ENCODE data around the gene CCND2.

The CCND2 gene

GRCh38 chr12:4257442-4257841 lies 16.1 kb upstream of the CCND2 start:
- Histone ChIP-seq H3K36me3 (ENCODE audit: control insufficient read depth in 2 of 2, insufficient read depth in 1 of 2, low read length in 2 of 2) (no peaks in the 10 kb centered on the region), H3K4me3 (ENCODE audit: low read depth, low read length) (no peak overlapping the region), H3K4me1 (ENCODE audit: control insufficient read depth, insufficient read depth, low read length) (no peaks in the 10 kb centered on the region), H3K9me3 (ENCODE audit: control insufficient read depth, insufficient read depth, low read depth, low read length) (no peaks in the 10 kb centered on the region), H3K27ac (ENCODE audit: extremely low read depth, low read depth, low read length) (no peak overlapping the region)
- ChIA-PET CTCF (no interaction called here), POLR2A (no interaction called here)
- TF ChIP-seq ZNF555 (tag by site-specific recombination; conservative IDR thresholded peaks at IDR 0.05) (no peak), ZNF155 (tag by site-specific recombination; IDR thresholded peaks at IDR 0.05) (no peak), ZNF23 (tag by site-specific recombination; IDR thresholded peaks at IDR 0.05; ENCODE audit: borderline replicate concordance) (no peak), ZBTB48 (tag by site-specific recombination; IDR thresholded peaks at IDR 0.05) (no peak), ZXDB (tag by site-specific recombination; IDR thresholded peaks at IDR 0.05) (no peak), ZNF521 (tag by site-specific recombination; IDR thresholded peaks at IDR 0.05) (no peak), ZNF623 (tag by site-specific recombination; IDR thresholded peaks at IDR 0.05) (no peak), ZNF776 (tag by site-specific recombination; IDR thresholded peaks at IDR 0.05; ENCODE audit: borderline replicate concordance) (no peak), MEIS1 (CRISPR knock-in tag; IDR thresholded peaks at IDR 0.05; ENCODE audit: borderline replicate concordance) (no peak), ZNF768 (tag by site-specific recombination; IDR thresholded peaks at IDR 0.05) (no peak), HOXA7 (CRISPR knock-in tag; IDR thresholded peaks at IDR 0.05; ENCODE audit: borderline replicate concordance) (no peak), ZNF777 (tag by site-specific recombination; IDR thresholded peaks at IDR 0.05; ENCODE audit: borderline replicate concordance) (no peak), ZNF747 (tag by site-specific recombination; IDR thresholded peaks at IDR 0.05) (no peak), ZNF391 (tag by site-specific recombination; IDR thresholded peaks at IDR 0.05; ENCODE audit: borderline replicate concordance, low read depth) (no peak), ZFP3 (tag by site-specific recombination; IDR thresholded peaks at IDR 0.05; ENCODE audit: low read depth) (no peak), ZNF837 (tag by site-specific recombination; IDR thresholded peaks at IDR 0.05) (no peak), ZBTB21 (tag by site-specific recombination; IDR thresholded peaks at IDR 0.05) (no peak)
- TF ChIP-seq, protein P1, sequence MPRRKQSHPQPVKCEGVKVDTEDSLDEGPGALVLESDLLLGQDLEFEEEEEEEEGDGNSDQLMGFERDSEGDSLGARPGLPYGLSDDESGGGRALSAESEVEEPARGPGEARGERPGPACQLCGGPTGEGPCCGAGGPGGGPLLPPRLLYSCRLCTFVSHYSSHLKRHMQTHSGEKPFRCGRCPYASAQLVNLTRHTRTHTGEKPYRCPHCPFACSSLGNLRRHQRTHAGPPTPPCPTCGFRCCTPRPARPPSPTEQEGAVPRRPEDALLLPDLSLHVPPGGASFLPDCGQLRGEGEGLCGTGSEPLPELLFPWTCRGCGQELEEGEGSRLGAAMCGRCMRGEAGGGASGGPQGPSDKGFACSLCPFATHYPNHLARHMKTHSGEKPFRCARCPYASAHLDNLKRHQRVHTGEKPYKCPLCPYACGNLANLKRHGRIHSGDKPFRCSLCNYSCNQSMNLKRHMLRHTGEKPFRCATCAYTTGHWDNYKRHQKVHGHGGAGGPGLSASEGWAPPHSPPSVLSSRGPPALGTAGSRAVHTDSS (tag by site-specific recombination; IDR thresholded peaks at IDR 0.05), result no peak

- Histone ChIP-seq H3K4me3 (ENCODE audit: low read depth, low read length) (no peak overlapping the region), H3K36me3 (ENCODE audit: control insufficient read depth in 2 of 2, insufficient read depth in 1 of 2, low read length in 2 of 2) (no peaks in the 10 kb centered on the region), H3K9me3 (ENCODE audit: control insufficient read depth, insufficient read depth, low read depth, low read length) (no peaks in the 10 kb centered on the region), H3K4me1 (ENCODE audit: control insufficient read depth, insufficient read depth, low read length) (no peaks in the 10 kb centered on the region), H3K27ac (ENCODE audit: extremely low read depth, low read depth, low read length) (no peak overlapping the region)
- CTCF ChIA-PET, result no interaction called here
- TF ChIP-seq KLF8 (tag by site-specific recombination; IDR thresholded peaks at IDR 0.05) (no peak), ZNF133 (tag by site-specific recombination; IDR thresholded peaks at IDR 0.05) (peak; percentile 83)
- POLR2A ChIA-PET, result no interaction called here
Measured at GRCh38 chr12:4259099-4259498, 14.5 kb upstream of the CCND2 start.

- H3K27ac ChIP-seq (ENCODE audit: extremely low read depth, low read depth, low read length), result no peak overlapping the region
- POLR2A ChIA-PET, result no interaction called here
- CTCF ChIA-PET, result interaction anchor here (0.8 kb wide), 1 partner anchor 222 kb away, joined by 3 read pairs; no protein-coding TSS in a partner anchor
- no peaks in the 10 kb centered on the region for H3K9me3 ChIP-seq (ENCODE audit: control insufficient read depth, insufficient read depth, low read depth, low read length)
- H3K36me3 ChIP-seq (ENCODE audit: control insufficient read depth in 2 of 2, insufficient read depth in 1 of 2, low read length in 2 of 2), result no peaks in the 10 kb centered on the region
- H3K4me1 ChIP-seq (ENCODE audit: control insufficient read depth, insufficient read depth, low read length), result no peaks in the 10 kb centered on the region
- no peak overlapping the region for H3K4me3 ChIP-seq (ENCODE audit: low read depth, low read length)
- TF ChIP-seq ZNF239 (tag by site-specific recombination; IDR thresholded peaks at IDR 0.05) (no peak), ZNF341 (tag by site-specific recombination; IDR thresholded peaks at IDR 0.05; ENCODE audit: low read depth) (no peak), ZNF561 (tag by site-specific recombination; IDR thresholded peaks at IDR 0.05; ENCODE audit: borderline replicate concordance) (no peak), ZNF366 (tag by site-specific recombination; conservative IDR thresholded peaks at IDR 0.05) (no peak), ZEB2 (tag by site-specific recombination; IDR thresholded peaks at IDR 0.05) (no peak), ZNF221 (tag by site-specific recombination; IDR thresholded peaks at IDR 0.05; ENCODE audit: borderline replicate concordance) (no peak), ZBTB10 (tag by site-specific recombination; IDR thresholded peaks at IDR 0.05) (no peak), ZNF777 (tag by site-specific recombination; IDR thresholded peaks at IDR 0.05; ENCODE audit: borderline replicate concordance) (no peak)
- TF ChIP-seq, protein P2, sequence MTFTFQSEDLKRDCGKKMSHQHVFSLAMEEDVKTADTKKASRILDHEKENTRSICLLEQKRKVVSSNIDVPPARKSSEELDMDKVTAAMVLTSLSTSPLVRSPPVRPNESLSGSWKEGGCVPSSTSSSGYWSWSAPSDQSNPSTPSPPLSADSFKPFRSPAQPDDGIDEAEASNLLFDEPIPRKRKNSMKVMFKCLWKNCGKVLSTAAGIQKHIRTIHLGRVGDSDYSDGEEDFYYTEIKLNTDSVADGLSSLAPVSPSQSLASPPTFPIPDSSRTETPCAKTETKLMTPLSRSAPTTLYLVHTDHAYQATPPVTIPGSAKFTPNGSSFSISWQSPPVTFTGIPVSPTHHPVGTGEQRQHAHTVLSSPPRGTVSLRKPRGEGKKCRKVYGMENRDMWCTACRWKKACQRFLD (tag by site-specific recombination; IDR thresholded peaks at IDR 0.05), result no peak
- TF ChIP-seq, protein P3, sequence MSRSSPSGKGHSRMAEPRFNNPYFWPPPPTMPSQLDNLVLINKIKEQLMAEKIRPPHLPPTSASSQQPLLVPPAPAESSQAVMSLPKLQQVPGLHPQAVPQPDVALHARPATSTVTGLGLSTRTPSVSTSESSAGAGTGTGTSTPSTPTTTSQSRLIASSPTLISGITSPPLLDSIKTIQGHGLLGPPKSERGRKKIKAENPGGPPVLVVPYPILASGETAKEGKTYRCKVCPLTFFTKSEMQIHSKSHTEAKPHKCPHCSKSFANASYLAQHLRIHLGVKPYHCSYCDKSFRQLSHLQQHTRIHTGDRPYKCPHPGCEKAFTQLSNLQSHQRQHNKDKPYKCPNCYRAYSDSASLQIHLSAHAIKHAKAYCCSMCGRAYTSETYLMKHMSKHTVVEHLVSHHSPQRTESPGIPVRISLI (tag by site-specific recombination; IDR thresholded peaks at IDR 0.05), result no peak
Measured at GRCh38 chr12:4261655-4262054, 11.9 kb upstream of the CCND2 start.

All from HEK293 (cell line).